Esophagus squamous epithelium (tissue), 4 donors: ENCODE results near the gene NPB.
A peak's percentile ranks its signal among the peaks of the same experiment; 100 is the strongest.

Experiments
- CTCF ChIP-seq, 6 experiments: fragments of 450-650 bp in 4 of 6; fragments of 200-600 bp in 2 of 6; sonication (generic) in 2 of 6; IDR thresholded peaks; one replicate each; pipeline ENCODE4 v1.5.1; 2016 to 2019; ENCODE audit warnings: antibody characterized with exemption in 6 of 6, mild to moderate bottlenecking in 4 of 6, moderate library complexity in 4 of 6
- POLR2A ChIP-seq, 4 donors: fragments of 450-650 bp; IDR thresholded peaks; one replicate each; pipeline ENCODE4 v1.6.1; 2017; ENCODE audit warnings: antibody characterized with exemption in 4 of 4, mild to moderate bottlenecking in 4 of 4, moderate library complexity in 3 of 4

DNA sequence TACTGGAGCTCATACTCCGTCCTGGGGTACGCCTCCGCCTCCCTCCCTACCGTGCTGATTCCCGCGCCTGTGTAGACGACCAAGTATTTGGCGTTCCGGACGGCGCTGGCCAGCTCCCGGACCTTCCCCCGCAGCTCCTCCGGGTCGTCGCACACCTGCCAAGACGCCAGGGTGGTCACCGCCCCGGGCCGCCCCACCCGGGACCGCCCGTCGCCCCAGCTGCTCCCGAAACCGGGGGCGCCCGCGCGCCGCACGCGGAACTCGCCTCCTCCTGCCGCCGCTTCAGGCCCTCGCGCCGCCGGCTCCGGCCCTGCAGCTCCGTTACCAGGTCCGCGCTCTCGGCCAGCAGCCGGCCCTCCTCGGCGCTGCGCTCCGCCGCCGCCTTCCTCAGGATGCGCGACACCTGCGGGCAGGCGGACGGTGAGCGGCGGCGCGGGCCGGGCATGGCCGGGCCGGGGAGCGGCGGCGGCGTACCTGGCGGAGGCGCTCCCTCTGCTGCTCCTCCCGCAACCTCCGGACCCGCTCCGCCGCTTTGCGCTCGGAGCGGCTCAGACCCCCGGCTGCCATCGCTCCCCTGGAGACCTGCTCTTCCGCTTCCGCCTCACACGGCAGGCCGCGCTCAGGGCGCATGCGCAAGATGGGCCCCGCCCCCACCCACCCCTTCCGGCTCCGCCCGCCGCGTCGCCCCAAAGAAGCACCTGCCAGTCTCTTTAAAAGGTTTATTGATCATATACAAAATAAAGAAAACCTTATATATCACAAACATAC is 15.7 kb downstream of the NPB start, which contains the start of gene SIRT7:
- TF ChIP-seq POLR2A (IDR thresholded peaks at IDR 0.05) (peak in 3 of 4 donors; percentile 37 to 84 (median 77)), CTCF (IDR thresholded peaks at IDR 0.05) (peak in 1 of 6 experiments; percentile 9)
